MM.1S (cell line): ENCODE results near the gene MYL2.

Experiments used
- DNase-seq: peaks from one replicate; pipeline ENCODE4 v3.0.0-alpha.2; 2015
- H2AFZ ChIP-seq: fragments of 300-600 bp; sonication (generic); 2 replicates; pipeline ENCODE4 v1.6.0; 2016; ENCODE audit warnings: antibody characterized with exemption, low read length
- H3F3A ChIP-seq: fragments of 300-600 bp; sonication (generic); 2 replicates; pipeline ENCODE4 v1.6.1; 2016; ENCODE audit warnings: mild to moderate bottlenecking, antibody characterized with exemption, low read length, moderate library complexity, mixed read lengths; ENCODE audit not compliant: insufficient read depth
- H3K27ac ChIP-seq: fragments of 300-600 bp; sonication (generic); 2 replicates; pipeline ENCODE4 v1.5.1; 2016; ENCODE audit warnings: mild to moderate bottlenecking, low read length
- H3K27me3 ChIP-seq: fragments of 300-600 bp; sonication (generic); replicated peaks from 2 replicates; pipeline ENCODE4 v1.6.0; 2016; ENCODE audit warnings: low read length; ENCODE audit not compliant: insufficient read depth
- H3K36me3 ChIP-seq: fragments of 300-600 bp; sonication (generic); replicated peaks from 2 replicates; pipeline ENCODE4 v1.6.1; 2016; ENCODE audit warnings: mild to moderate bottlenecking, low read length, mixed read lengths; ENCODE audit not compliant: insufficient read depth
- H3K4me1 ChIP-seq: fragments of 300-600 bp; sonication (generic); 2 replicates; pipeline ENCODE4 v1.6.1; 2016; ENCODE audit warnings: low read length, mixed read lengths
- H3K4me2 ChIP-seq: fragments of 300-600 bp; sonication (generic); 2 replicates; pipeline ENCODE4 v1.6.0; 2016; ENCODE audit warnings: low read depth, low read length
- H3K4me3 ChIP-seq: fragments of 300-600 bp; sonication (generic); 2 replicates; pipeline ENCODE4 v1.5.1; 2016; ENCODE audit warnings: low read length, mixed read lengths
- H3K79me2 ChIP-seq: fragments of 300-600 bp; sonication (generic); 2 replicates; pipeline ENCODE4 v1.6.1; 2016; ENCODE audit warnings: mixed run types, low read length, mixed read lengths
- H3K9ac ChIP-seq: fragments of 300-600 bp; sonication (generic); 2 replicates; pipeline ENCODE4 v1.6.1; 2016; ENCODE audit warnings: low read length, mixed read lengths
- H3K9me2 ChIP-seq: fragments of 300-600 bp; sonication (generic); replicated peaks from 2 replicates; pipeline ENCODE4 v1.6.1; 2016; ENCODE audit warnings: mild to moderate bottlenecking, low read length, mixed read lengths; ENCODE audit not compliant: insufficient read depth
- H3K9me3 ChIP-seq: fragments of 300-600 bp; sonication (generic); replicated peaks from 2 replicates; pipeline ENCODE4 v1.6.1; 2016; ENCODE audit warnings: mild to moderate bottlenecking, low read length, mixed read lengths; ENCODE audit not compliant: insufficient read depth
- H4K20me1 ChIP-seq: fragments of 300-600 bp; sonication (generic); 2 replicates; pipeline ENCODE4 v1.6.1; 2016; ENCODE audit warnings: mild to moderate bottlenecking, low read length, moderate library complexity, mixed read lengths; ENCODE audit not compliant: insufficient read depth
- CTCF ChIP-seq: fragments of 300-600 bp; sonication (generic); IDR thresholded peaks from 2 replicates; pipeline ENCODE4 v1.5.1; 2016; ENCODE audit warnings: antibody characterized with exemption, low read length, mixed read lengths
- EZH2 ChIP-seq: fragments of 300-600 bp; sonication (generic); optimal IDR thresholded peaks from 2 replicates; pipeline ENCODE3; 2017; ENCODE audit warnings: low read depth, mild to moderate bottlenecking, antibody characterized with exemption, low read length, mixed read lengths
- EZH2phosphoT487 ChIP-seq: fragments of 300-600 bp; sonication (generic); IDR thresholded peaks from 2 replicates; pipeline ENCODE4 v1.6.1; 2018; ENCODE audit warnings: antibody characterized with exemption, low read length

The MYL2 gene

GRCh38 chr12:110901401-110901800 is 19.0 kb downstream of the MYL2 start:
- Histone ChIP-seq H3K9ac (no peak overlapping the region), H3F3A (no peaks in the 10 kb centered on the region), H3K27ac (no peak overlapping the region), H3K4me2 (no peak overlapping the region), H3K4me3 (no peak overlapping the region), H3K79me2 (no peaks in the 10 kb centered on the region), H3K9me3 (no peaks in the 10 kb centered on the region), H3K9me2 (no peaks in the 10 kb centered on the region), H3K36me3 (no peaks in the 10 kb centered on the region), H3K27me3 (no peaks in the 10 kb centered on the region), H2AFZ (no peak overlapping the region), H3K4me1 (no peaks in the 10 kb centered on the region), H4K20me1 (no peaks in the 10 kb centered on the region)
- DNase-seq, result no peak
- TF ChIP-seq EZH2phosphoT487 (no peak), EZH2 (no peak), CTCF (no peak)

GRCh38 chr12:110896559-110896958 is 23.8 kb downstream of the MYL2 start:
- Histone ChIP-seq H3K9me2 (no peaks in the 10 kb centered on the region), H3K27me3 (no peaks in the 10 kb centered on the region), H3K27ac (no peak overlapping the region), H3K9ac (no peak overlapping the region), H3K4me3 (no peak overlapping the region), H3K4me2 (no peak overlapping the region), H3K36me3 (no peaks in the 10 kb centered on the region), H3K79me2 (no peaks in the 10 kb centered on the region), H2AFZ (no peak overlapping the region), H4K20me1 (no peaks in the 10 kb centered on the region), H3K9me3 (no peaks in the 10 kb centered on the region), H3K4me1 (no peaks in the 10 kb centered on the region), H3F3A (no peaks in the 10 kb centered on the region)
- no peak for DNase-seq
- TF ChIP-seq EZH2phosphoT487, result no peak

DNA sequence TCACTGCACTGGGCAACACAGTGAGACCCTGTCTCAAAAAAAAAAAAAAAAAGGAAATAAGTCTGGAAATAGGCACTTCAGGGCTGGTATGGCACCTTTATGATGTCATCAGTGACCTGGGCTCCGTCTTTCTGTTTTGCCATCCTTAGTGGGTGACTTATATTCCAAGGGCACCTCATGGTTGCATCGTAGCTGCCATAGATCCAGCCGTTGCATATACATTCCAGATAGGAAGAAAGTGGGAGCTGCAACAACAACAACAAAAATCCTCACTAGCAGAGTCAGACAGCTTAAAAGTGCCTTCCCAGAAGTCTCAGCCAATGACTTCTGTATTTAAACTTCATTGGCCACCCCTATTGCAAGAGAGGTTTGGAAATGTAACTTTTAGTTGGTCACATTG is 26.4 kb downstream of the MYL2 start:
- no peaks in the 10 kb centered on the region for H4K20me1 ChIP-seq
- no peak for DNase-seq
- no peaks in the 10 kb centered on the region for H3F3A ChIP-seq
- no peak overlapping the region for H3K9ac ChIP-seq
- H2AFZ ChIP-seq, result 0 out of 2 replicates have a peak overlapping the region, but pooled peaks have one; percentile 74
- no peaks in the 10 kb centered on the region for H3K9me3 ChIP-seq
- peak overlapping the region; percentile 73; the same call in 1 of the 2 replicates for H3K4me2 ChIP-seq
- H3K36me3 ChIP-seq, result no peaks in the 10 kb centered on the region
- no peaks in the 10 kb centered on the region for H3K4me1 ChIP-seq
- TF ChIP-seq EZH2phosphoT487 (no peak), EZH2 (no peak), CTCF (no peak)
- no peaks in the 10 kb centered on the region for H3K27me3 ChIP-seq
- H3K27ac ChIP-seq, result no peak overlapping the region
- H3K4me3 ChIP-seq, result no peak overlapping the region; the same call in 1 of the 2 replicates
- no peaks in the 10 kb centered on the region for H3K9me2 ChIP-seq
- no peaks in the 10 kb centered on the region for H3K79me2 ChIP-seq

DNA sequence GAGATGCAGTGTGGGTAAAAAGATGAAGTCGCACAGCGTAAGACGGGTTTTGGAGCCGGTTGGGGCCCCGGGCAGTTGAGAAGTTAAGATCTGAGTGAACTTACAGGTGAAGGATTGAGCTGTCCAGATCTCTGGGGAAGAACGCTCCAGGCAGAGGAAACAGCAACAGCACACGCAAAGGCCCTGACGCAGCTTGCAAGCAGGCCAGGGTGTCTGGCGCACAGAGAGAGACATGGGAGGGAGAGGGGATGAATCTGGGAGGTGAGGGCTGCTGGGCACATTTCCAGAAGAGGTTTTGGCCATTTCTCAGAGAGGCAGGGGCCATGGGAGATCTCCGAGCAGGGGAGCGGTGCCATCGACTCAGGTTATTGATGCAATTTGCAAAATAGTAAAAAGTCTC is 31.0 kb downstream of the MYL2 start:
- H2AFZ ChIP-seq, result no peak overlapping the region
- no peaks in the 10 kb centered on the region for H3K9me3 ChIP-seq
- H3K79me2 ChIP-seq, result no peaks in the 10 kb centered on the region
- no peak for DNase-seq
- no peaks in the 10 kb centered on the region for H3K9me2 ChIP-seq
- TF ChIP-seq CTCF (no peak), EZH2phosphoT487 (no peak), EZH2 (no peak)
- no peak overlapping the region for H3K27ac ChIP-seq
- H3K4me1 ChIP-seq, result no peaks in the 10 kb centered on the region
- H3K27me3 ChIP-seq, result no peaks in the 10 kb centered on the region
- no peaks in the 10 kb centered on the region for H3F3A ChIP-seq
- H4K20me1 ChIP-seq, result no peaks in the 10 kb centered on the region
- H3K36me3 ChIP-seq, result no peaks in the 10 kb centered on the region
- no peak overlapping the region for H3K4me3 ChIP-seq
- H3K4me2 ChIP-seq, result no peak overlapping the region
- no peak overlapping the region for H3K9ac ChIP-seq
